Stimulated activated CD8-positive, alpha-beta memory T cell treated with anti-CD3 and anti-CD28 coated beads, Interleukin-2, amount 100 ng/mL, for 1 hour (primary cell): ENCODE data around the gene EXOC4.

Experiments used
- DNase-seq, 2 donors: peaks; one replicate each; pipeline ENCODE4 v3.0.0-alpha.2; 2020; ENCODE audit warnings: low read depth in 2 of 2

EXOC4 gene

DNA sequence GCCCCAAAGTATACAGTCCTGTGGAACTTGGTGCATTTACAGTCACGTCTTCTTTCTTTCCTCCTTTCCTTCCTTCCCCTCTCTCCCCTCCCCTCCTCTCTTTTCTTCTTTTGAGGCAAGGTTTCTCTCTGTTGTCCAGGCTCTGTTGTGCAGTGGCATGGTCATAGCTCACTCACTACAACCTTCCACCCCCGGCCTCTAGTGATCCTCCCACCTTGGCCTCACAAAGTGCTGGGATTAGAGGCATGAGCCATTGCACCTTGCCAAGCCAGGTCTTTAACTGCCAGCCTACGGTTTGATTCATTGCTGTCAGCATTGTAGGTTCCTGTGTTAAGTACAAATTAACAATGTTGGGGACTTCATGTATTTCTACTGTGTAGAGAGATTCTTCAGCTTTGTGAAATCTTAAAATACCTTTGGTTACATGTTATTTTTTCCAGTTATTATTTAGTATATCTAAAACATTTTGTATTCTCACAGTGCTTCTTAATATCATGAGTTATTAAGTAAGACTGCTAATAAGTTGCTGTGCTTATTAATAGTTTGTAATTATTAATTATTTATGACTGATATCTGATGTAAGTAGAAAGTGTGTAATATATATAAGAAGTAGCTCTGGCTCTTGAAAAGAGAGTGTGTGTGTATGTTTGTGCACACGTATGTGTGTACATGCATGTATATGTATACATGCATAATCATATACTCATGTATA, 320.8 kb downstream of the EXOC4 start:
- no peak for DNase-seq

DNA sequence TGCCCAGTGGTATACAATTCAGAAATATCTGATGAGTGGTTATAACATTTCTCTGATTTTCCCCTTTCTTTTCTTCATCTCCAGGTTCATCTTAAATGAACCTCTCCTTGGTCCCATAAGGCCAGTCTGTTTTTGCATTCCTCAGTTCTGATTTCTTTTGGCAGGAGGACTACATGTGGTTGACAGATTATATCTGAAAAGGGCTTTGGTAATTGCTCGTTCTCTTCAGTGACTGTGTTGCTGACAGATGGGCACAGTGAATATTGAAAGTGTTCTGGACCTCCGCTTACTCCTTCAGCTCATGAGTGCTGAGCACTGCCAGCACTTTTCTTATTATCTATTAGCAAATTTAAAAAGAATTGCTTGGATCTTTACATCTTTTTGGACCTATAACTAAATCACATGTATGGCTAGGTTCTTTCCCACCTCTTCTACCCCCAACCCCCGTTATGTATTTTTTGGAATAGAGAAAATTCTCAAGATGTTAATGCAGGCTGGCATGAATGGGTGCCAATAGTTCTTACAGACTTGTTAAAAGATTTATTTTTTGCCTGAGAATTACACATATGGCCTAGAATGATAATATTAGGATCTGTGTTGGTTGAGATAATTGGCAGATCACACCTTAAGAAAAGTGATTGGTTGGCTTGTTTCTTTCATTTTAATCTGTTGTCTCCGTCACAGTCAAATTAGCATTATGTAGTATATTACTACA, 323.0 kb downstream of the EXOC4 start:
- DNase-seq: no peak

DNA sequence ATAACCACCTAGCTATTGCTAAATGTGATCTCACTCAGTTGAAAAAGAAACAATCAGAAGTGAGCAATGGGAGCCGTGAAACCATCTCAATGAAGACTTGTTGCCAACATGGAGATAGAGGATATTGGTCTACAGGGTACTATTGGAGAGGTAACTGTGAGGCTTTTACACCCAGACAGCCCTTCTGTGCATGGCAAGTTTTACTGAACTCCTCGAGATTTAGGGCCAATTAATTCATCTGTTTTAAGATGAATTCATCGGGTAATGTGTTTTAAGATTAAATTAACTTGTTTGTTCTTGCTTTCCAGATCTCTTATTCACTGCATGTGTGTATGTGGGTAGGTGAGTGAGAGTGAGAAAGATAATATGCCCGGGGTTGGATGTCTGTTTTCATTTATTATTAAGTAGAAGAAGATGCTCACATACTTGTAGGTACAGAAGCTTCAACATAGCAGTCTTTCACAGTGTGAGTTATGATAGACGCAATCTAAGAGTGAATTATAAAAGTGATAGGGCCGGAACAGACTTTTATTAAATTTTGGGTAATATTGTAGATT, 323.8 kb downstream of the EXOC4 start:
- no peak for DNase-seq

DNA sequence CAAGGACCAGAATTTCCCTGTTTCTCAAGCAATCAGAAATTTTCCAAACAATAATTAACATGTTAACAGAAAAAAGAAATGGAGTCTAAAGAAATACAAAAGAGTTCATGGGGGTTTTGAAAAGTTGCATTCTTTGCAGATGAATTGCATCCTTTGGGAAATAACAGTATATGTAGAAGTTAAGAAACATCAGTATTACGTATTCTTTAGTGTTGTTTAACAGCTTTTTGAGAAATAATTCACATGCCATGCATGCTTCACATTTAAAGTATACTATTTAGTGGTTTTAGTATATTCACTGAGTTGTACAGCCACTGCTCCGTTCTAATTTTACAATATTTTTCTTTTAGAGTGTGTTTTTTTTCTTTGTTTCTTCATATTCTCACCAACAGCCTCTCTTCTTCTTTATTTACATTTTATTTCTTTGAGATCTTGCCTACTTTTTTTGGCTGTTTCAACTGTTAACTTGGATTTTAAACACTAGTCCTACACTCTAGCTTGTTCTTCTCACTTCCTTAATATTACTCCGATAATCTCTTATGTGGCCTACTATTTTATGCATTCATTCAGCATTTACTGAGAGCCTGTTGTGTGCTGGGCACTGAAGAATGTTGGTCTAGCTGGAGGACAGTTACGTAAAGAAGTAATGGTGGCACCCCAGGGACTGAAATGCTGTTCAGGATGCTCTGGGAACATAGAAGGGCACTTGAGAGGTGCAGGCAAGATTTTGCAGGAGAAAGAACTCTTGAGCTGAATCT, 330.1 kb downstream of the EXOC4 start:
- DNase-seq: no peak

DNA sequence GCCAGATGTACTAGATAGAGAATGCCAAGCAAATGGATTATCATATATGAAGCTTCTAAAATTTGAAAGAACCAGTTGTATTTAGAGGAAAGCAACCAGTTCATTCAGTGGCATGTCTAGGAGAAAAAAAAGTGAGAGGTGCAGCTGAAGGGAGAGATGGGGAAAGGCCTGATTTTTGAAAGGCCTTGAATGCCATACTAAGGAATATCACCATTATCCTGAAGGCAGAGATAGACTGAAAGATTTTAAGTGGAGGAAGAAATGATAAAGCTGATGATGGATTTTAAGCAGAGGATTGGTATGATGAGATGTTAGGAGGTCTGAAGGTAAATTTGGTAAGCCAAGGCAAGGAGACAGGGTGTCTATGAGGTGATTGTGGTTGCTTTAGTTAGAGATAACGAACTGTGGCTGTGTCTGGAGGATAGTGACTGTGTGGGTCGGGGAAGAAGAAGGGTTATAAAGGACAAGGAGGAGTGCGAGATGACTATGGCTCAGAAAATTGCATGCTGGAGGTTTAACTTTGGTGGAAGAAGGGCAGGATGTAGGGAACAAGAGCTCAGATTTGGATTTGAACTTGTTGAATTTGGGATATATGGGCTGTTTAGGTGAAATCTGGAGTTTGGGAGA, 330.8 kb downstream of the EXOC4 start:
- no peak for DNase-seq

DNA sequence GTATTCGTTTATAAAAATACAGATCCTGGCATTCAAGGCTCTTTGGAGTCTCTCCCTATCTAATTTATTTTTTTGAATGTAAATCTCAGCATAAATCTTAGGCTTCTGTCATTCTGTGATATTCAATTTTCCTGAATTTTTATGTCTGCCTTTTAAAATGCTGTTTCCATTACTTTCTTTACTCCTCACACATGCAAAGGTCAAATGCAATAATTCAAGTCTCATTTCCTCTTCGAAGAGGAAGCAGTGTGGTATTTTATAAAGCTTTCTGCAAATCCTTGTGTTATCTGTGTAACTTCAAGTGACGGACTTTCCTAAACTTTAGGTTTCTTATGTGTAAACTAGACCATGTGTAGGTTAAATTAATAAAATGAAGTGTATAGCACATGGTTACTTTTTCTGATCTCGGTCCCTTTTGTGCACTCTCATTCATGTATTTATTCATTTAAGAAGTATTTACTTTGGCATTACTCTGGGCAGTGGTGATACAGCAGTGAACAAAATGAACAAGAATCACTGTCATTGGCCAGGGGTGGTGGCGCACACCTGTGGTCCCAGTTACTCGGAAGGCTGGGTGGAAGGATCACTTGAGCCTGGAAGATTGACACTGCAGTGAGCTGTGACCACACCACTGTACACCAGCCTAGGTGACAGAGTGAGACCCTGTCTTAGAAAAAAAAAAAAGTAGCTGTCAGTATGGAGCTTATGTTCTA, 332.2 kb downstream of the EXOC4 start:
- no peak for DNase-seq

DNA sequence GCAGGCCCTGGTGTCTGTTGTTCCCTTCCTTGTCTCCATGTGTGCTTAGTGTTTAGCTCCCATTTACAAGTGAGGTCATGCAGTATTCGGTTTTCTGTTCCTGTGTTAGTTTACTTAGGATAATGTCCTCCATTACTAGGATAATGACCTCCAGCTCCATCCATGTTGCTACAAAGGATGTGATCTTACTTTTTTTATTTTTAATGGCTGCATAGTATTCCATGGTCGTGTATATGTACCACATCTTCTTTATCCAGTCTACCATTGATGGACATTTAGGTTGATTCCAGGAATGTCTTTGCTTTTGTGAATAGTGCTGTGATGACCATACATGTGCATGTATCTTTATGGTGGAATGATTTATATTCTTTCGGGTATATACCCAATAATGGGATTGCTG, 333.4 kb downstream of the EXOC4 start:
- DNase-seq: no peak

DNA sequence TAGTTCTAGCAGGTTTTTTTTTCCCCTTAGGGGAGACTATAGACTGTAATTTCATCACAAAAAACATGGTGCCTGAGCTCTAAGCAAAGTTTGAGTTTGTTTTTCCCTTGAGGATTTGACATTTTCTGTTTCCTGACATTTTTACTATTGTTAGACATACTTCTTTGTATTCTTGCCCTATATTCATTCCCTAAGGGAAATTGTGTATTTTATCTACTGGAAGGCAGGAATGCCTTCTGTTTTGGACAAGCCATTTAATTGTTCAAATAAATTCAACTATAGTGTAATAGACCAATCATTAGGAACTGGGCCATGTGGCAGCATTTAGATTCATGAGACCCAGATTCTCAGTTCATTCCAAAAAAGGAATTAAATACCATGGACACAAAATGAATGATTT, 335.0 kb downstream of the EXOC4 start:
- DNase-seq: no peak

DNA sequence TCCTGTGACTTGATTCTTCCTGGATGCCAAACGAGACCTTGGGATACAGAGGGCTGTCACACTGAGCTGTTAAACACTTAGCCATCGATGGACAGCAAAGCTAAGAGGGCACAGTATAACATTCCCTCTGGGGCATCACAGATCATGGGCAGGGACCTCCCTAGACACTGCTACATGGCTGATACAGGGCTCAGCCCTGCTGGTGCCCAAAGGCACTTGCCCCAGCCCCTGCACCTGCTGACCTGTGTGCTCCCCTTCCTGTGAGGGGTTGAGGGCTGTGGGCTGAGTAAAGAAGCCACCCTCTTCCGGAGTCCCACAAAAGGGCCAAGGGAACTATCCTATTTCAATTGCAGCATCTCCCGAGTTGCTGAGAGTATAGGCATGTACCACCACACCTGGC, 337.9 kb downstream of the EXOC4 start:
- DNase-seq: no peak

DNA sequence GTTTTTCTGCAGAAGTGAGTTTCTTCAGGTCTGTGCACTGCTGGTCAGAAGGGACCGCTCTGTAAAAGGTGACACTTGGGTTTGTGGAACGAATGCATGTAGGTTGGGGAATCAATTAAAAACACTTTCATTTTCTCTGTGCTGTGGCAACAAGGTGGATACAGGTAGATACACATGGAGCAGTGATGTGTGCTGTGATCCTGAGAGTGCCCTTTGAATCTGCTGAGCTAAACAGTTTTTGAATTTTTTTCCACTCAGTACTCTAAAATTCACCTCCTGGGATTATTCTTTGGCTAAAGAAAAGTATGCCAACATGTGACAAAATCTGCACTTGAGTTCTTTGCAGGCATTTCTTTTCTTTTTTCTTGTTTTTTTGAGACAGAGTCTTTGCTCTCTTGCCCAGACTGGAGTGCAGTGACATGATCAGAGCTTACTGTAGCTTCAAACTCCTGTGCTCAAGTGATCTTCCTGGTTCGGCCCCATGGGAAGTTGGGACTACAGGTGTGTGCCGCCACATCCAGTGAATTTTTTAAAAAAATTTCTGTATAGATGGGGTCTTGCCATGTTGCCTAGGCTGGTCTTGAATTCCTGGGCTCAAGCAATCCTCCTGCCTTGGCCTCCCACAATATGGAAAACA, 338.9 kb downstream of the EXOC4 start:
- DNase-seq: no peak

DNA sequence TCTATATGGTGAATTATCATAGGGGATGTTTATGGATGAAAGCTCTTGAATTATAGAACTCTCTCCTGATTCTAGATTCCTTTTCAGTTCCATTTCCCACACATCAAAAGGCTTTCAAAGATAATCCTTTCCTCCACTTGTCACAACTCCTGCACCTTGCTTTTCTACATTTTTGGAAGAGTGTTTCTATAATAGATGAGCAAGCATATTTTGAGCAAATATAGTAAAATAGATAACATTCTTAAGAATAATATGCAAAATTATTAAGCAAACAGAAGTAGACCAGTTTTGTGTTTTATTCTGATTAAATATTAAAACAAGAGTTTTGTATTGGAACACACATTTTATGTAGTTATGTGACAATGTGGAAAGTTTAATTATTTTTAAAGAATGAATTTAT, 340.7 kb downstream of the EXOC4 start:
- DNase-seq: no peak

DNA sequence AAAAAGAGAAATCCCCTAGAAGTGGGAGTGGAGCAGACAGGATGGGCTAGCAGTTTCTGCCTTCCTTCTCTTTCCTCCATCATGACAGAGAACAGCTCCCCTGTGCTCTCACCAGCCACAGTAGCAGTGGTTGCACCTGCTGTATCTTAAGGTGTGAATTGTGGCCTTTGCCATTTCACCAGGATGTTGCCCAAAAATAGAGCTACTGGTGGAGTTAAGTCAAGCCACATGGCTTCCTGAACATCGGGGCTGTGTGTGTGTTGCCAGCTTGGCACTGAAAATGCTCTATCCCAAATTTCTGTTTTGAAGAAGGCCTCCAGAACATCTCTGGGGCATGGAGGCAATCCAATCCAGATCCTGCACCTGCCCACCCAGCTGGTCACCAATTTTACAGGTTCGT, 348.7 kb downstream of the EXOC4 start:
- no peak for DNase-seq

DNA sequence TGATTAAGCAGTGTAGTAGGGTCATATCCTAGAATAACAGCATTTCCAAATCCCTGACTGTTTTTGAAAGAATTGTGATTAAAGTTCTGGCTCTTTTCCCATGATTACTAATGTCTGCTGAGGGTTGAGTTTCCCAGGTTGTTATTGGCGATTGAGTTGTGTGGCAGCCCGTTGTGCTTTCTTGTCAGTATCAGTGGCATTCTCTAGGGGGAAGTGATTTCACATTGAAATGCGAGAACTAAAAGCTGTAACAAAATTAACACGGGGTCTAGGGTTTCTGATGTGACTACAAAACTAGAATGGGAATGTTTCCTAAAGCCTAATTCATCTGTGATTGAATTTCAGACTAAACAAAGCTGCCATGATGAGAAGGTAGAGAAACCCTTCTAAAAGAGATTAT, 349.4 kb downstream of the EXOC4 start:
- no peak for DNase-seq

DNA sequence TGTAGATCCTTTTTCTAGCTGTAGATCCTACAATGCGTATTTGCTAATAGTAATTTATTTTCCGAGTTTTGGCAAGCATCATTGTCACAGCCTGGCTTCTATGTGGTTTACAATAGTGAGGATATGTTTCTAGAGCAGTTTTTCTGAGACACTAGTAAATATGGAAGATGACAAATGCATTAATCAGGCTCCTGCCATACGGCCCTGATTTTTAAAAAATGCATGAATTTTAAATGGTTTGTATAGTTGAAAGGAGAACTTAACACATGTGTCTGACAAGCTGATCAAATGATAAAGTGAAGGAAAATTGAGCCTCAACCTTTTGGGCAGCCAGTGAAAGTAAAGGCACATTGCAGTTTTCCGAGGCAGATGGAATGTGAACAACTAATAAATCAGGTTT, 354.1 kb downstream of the EXOC4 start:
- no peak for DNase-seq

DNA sequence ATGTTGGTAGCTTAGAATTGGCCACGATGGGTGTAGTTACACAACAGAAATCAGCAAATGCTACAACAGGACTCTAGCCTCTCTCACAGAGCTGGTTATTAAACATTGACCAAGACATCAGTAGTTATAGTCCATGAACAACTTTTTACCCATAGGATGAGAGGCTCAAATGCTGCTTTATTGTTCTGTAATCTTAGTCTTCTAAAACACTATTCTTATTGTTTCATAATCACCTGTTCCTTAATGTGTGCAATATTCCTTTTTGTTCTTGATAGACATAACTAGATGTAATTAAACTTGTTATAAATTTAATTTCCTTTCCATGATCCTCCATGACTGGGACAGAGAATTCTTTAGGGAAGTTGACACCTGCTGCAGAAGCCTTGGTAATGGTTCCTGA, 356.9 kb downstream of the EXOC4 start:
- no peak for DNase-seq

DNA sequence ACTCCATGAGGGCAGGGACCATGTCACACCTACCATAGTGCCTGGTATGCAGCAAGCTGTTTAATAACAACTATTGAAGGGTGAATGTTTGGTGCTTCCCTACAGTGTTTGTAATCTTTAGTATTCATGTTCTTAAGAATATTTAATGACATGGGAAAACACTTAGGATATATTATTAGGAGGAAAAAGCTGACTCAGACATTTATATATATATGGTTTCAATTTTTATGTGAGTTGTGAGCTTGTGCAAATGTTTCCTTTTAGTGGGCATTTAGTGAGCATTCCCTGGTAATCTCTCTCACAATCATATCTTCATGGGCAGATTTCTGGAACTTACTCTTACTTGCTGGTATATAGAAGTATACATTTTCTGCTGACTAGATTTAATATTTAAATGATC, 359.1 kb downstream of the EXOC4 start:
- DNase-seq: no peak

DNA sequence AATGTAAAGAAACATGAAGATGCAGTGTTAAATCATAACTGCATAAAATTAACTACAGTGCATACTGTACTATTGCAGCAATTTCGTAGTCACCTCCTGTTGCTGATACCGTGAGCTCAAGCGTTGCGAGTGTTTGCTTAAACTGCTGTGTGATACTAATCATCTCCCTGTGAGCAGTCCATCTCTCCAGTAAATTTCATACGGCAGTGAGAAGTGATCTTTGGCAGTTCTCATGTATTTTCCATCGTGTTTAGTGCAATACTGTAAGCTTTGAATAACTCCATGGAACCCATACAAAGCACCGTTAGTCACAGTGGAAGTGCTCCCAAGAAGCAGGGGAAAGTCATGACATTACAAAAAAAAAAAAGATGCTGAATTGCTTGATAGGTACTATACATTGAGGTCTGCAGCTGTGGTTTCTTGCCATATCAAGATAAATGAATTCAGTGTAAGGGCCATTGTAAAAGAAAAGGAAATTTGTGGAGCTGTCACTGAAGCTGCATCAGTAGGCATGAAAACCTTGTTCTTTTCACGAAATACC, 360.4 kb downstream of the EXOC4 start:
- no peak for DNase-seq

DNA sequence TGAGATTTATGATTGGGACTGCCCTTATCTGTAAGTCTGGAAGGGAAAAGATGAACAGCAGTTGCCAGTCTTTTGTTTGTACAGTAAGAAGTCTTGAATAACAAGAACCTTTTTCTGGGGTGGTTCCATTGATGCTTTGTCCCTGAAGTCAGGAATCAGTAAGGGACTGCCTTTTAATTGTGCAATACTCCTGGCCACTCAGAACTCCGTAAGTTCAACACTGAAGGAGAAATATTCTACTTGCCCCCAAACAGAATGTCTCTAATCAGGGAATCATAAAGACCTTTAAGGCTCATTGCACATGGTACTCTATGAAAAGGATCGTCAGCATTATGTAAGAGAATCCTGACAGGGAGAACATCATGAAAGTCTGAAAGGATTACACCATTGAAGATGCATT, 361.4 kb downstream of the EXOC4 start:
- no peak for DNase-seq

DNA sequence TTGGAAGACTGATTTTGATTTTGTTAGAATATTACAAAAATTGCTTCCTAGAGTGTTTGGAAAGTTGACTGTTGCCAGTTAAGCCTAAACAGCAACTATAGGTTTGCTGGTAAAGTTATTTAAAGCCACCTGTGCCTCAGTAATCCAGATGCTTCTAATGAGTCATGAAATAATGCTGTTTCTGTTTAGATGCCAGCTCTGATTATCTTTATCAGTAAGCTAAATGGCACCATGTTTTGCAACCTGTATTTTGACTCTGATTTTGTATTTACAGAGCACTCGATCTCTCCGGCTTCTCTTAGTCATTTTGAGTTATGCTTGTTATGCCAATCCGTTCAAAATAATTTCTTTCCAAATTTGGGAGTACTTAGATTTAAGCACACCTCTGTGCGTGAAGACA, 366.1 kb downstream of the EXOC4 start:
- DNase-seq: no peak

DNA sequence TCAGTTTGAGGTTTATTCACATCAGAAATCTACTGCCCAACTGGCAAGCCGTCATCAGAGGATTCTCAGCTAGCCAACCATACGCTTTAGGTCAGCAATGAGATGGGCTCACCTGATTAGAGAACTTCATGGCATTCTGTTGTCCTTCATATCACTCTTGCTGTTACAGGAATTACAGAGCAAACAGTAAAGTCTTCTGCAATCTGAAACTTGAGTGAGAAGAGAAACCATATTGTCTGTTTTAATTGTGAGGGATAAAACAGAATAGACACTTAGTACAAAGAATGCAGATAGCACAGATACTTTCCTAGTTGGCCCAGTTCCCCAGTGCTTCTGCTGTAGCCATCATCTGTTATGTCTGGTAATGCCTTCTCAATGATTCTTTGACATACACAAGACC, 366.6 kb downstream of the EXOC4 start:
- DNase-seq: no peak

DNA sequence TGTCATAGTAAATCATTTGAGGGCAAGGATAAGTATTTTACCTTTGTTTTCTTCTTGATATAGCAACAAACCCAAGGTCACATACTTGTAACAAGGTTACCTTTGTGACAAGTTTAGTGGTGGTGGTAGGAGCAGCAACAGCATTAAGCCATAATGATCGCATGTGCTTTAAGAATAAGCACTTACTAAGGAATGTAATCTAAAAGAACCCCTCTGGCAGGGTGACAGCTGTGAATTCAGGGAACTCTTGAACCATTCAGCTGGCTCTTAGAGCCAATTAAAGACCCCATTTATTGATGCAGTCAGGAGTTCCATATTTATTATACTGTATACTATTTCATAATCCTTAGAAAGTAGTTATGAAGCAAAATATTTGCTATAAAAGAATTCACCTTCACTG, 370.8 kb downstream of the EXOC4 start:
- DNase-seq: no peak
